K562 (cell line): ENCODE results near the gene SNX17. TPM values are rescaled to one million over a fixed set of nuclear protein-coding genes. Genes with fewer than 3 reads are reported as not detected.

ENCODE experiments used
- ATAC-seq: fragments of 200-7000 bp; cut with Tn5 transposase; 3 replicates; pipeline ENCODE4 v1.9.1; 2020; ENCODE audit warnings: moderate library complexity
- BruUV-seq: library from RNA; stranded (reverse); fragments of 400-500 nt; replicated peaks from 2 replicates; lab custom pipeline; 2021; lab: Mats Ljungman, UMichigan
- CTCF ChIA-PET: fragments of 300-600 bp; formaldehyde crosslinking; extraction: SDS; loops from one replicate; lab custom pipeline; 2021; ENCODE audit warnings: low intra/inter-chr PET ratio; lab: Yijun Ruan, JAX
- POLR2A ChIA-PET: fragments of 300-600, 350-650 bp; sonication (Branson Sonifier 250); formaldehyde crosslinking; extraction: SDS; loops from one replicate; lab custom pipeline; 2021; ENCODE audit warnings: antibody characterized with exemption, inconsistent platforms; lab: Yijun Ruan, JAX
- DNase-seq, 4 experiments: peaks; one replicate each; pipeline versions ENCODE4 v3.0.0 to v3.0.0-alpha.2; 2011 to 2018; ENCODE audit warnings: low spot score in 3 of 4, mixed read lengths in 3 of 4; ENCODE audit errors: extremely low read depth in 1 of 4
- FAIRE-seq: peaks from 2 replicates; lab custom pipeline; 2011; peaks lifted over from hg19 to GRCh38; lab: Jason Lieb, UNC
- H2AFZ ChIP-seq: 2 replicates; pipeline ENCODE4 v1.6.0; 2011; ENCODE audit warnings: low read depth, low read length, control low read depth, inconsistent platforms
- H3K27ac ChIP-seq: fragments of 200-600 bp; 3 replicates; pipeline ENCODE4 v1.8.0; 2011; ENCODE audit warnings: low read depth, mild to moderate bottlenecking, control low read depth, inconsistent platforms, low read length, moderate library complexity, mixed read lengths; ENCODE audit errors: extremely low read depth
- H3K27me3 ChIP-seq, 2 experiments: fragments of 300-600 bp in 1 of 2; 2 replicates in 1 of 2; 3 replicates in 1 of 2; pipeline versions ENCODE4 v1.6.0 to v1.8.0; 2011; ENCODE audit warnings: inconsistent platforms in 2 of 2, low read length in 2 of 2, mild to moderate bottlenecking in 1 of 2, mixed read lengths in 1 of 2, moderate library complexity in 1 of 2; ENCODE audit not compliant: control insufficient read depth in 2 of 2, insufficient read depth in 2 of 2
- H3K36me3 ChIP-seq: fragments of 300-600 bp; 3 replicates; pipeline ENCODE4 v1.8.0; 2011; ENCODE audit warnings: mild to moderate bottlenecking, low read length, inconsistent platforms; ENCODE audit not compliant: control insufficient read depth, insufficient read depth
- H3K4me1 ChIP-seq, 2 experiments: fragments of 200-600 bp in 1 of 2; replicated peaks in 1 of 2; 2 replicates in 1 of 2; 3 replicates in 1 of 2; pipeline versions ENCODE4 v1.5.1 to v1.8.0; 2011; ENCODE audit warnings: inconsistent platforms in 2 of 2, low read length in 2 of 2, mild to moderate bottlenecking in 1 of 2, mixed read lengths in 1 of 2, moderate library complexity in 1 of 2; ENCODE audit not compliant: control insufficient read depth in 2 of 2, insufficient read depth in 2 of 2
- H3K4me2 ChIP-seq: 2 replicates; pipeline ENCODE4 v1.6.1; 2011; ENCODE audit warnings: low read length, control low read depth, inconsistent platforms, mixed read lengths; ENCODE audit not compliant: insufficient read depth
- H3K4me3 ChIP-seq: fragments of 200-600 bp; sonication (generic), shearing (Covaris generic); 2 replicates; pipeline ENCODE4 v1.5.1; 2016; ENCODE audit warnings: control low read depth, inconsistent platforms
- H3K79me2 ChIP-seq: fragments of 200-600 bp; 3 replicates; pipeline ENCODE4 v1.8.0; 2011; ENCODE audit warnings: low read length, inconsistent platforms; ENCODE audit not compliant: control insufficient read depth, insufficient read depth
- H3K9ac ChIP-seq, 2 experiments: 2 replicates each; pipeline versions ENCODE4 v1.6.0 to v1.6.1; 2011; ENCODE audit warnings: low read depth in 2 of 2, low read length in 2 of 2, control low read depth in 1 of 2, inconsistent platforms in 1 of 2, mild to moderate bottlenecking in 1 of 2, mixed read lengths in 1 of 2; ENCODE audit not compliant: insufficient read depth in 1 of 2
- H3K9me1 ChIP-seq: one replicate; pipeline ENCODE4 v1.6.0; 2011; ENCODE audit warnings: inconsistent platforms, mild to moderate bottlenecking, low read length, moderate library complexity; ENCODE audit not compliant: control insufficient read depth, insufficient read depth
- H3K9me3 ChIP-seq: replicated peaks from 2 replicates; pipeline ENCODE4 v1.5.1; 2011; ENCODE audit warnings: low read depth, low read length, inconsistent platforms; ENCODE audit not compliant: control insufficient read depth, insufficient read depth
- H4K20me1 ChIP-seq: replicated peaks from 2 replicates; pipeline ENCODE4 v1.6.1; 2011; ENCODE audit warnings: low read length, inconsistent platforms, mixed read lengths; ENCODE audit not compliant: control insufficient read depth, insufficient read depth
- E2F1 ChIP-seq: sonication (generic); formaldehyde crosslinking; IDR thresholded peaks from 2 replicates; pipeline ENCODE4 v1.8.1; 2023; ENCODE audit warnings: mild to moderate bottlenecking, missing genetic modification reagents, moderate library complexity
- FOXJ3 ChIP-seq: sonication (generic); formaldehyde crosslinking; IDR thresholded peaks from 2 replicates; pipeline ENCODE4 v1.4.0; 2020; ENCODE audit warnings: mild to moderate bottlenecking, missing genetic modification reagents
- FOXP4 ChIP-seq: sonication (generic); formaldehyde crosslinking; IDR thresholded peaks from 2 replicates; pipeline ENCODE4 v1.8.0; 2022; ENCODE audit warnings: mild to moderate bottlenecking, missing genetic modification reagents, borderline replicate concordance
- HDAC1 ChIP-seq, 2 experiments: fragments of 450-650 bp; IDR thresholded peaks; 2 replicates each; pipeline ENCODE4 v1.6.1; 2016 to 2017; ENCODE audit warnings: inconsistent platforms in 1 of 2, mild to moderate bottlenecking in 1 of 2, moderate library complexity in 1 of 2
- JUND ChIP-seq, 2 experiments: IDR thresholded peaks; 2 replicates in 1 of 2; 3 replicates in 1 of 2; pipeline ENCODE4 v1.6.1; 2011; ENCODE audit warnings: borderline replicate concordance in 2 of 2, low read depth in 2 of 2, low read length in 2 of 2, improper control_type of control experiment in 1 of 2, missing biosample characterization in 1 of 2, missing genetic modification characterization in 1 of 2, missing genetic modification reagents in 1 of 2
- RBM22 ChIP-seq: fragments of 200-400 bp; formaldehyde crosslinking; IDR thresholded peaks from 2 replicates; pipeline ENCODE4 v1.6.1; 2018; ENCODE audit warnings: low read length, low read depth; ENCODE audit not compliant: poor library complexity, severe bottlenecking
- SLC30A9 ChIP-seq: fragments of 250-450 bp; sonication (Bioruptor Pico); IDR thresholded peaks from 2 replicates; pipeline ENCODE4 v1.8.0; 2022; ENCODE audit warnings: mild to moderate bottlenecking, moderate library complexity
- SMARCA4 ChIP-seq: fragments of 450-650 bp; IDR thresholded peaks from 2 replicates; pipeline ENCODE4 v1.6.1; 2016
- THAP7 ChIP-seq: fragments of 250-450 bp; sonication (Bioruptor Pico); IDR thresholded peaks from 2 replicates; pipeline ENCODE4 v1.5.0; 2021
- ZNF174 ChIP-seq: fragments of 250-450 bp; sonication (Bioruptor Pico); IDR thresholded peaks from 2 replicates; pipeline ENCODE4 v1.4.0; 2020; ENCODE audit warnings: mild to moderate bottlenecking
- ZZZ3 ChIP-seq: fragments of 450-650 bp; IDR thresholded peaks from 2 replicates; pipeline ENCODE4 v1.6.1; 2016; ENCODE audit warnings: antibody characterized with exemption, mild to moderate bottlenecking, moderate library complexity
- WGBS: fragments of 100-300 bp; shearing (Covaris generic); methylation state at CpG from one replicate; pipeline ENCODE4 v1.1.6; 2016; ENCODE audit warnings: low coverage, mixed read lengths; ENCODE audit not compliant: insufficient coverage; ENCODE audit errors: missing lambda C conversion rate; 5-methylcytosine and 5-hydroxymethylcytosine counted together
- in situ Hi-C: fragments of 300-500 bp; cut with MboI; formaldehyde crosslinking; loops from 4 replicates; pipeline ENCODE4 v1.15.0; 2018; ENCODE audit warnings: inconsistent platforms, mixed read lengths
- intact Hi-C: fragments of 100-400 bp; cut with micrococcal nuclease; formaldehyde crosslinking; loops from 2 replicates; pipeline ENCODE4 v1.14.2; 2022
- polyA plus RNA-seq, 8 experiments: library from polyadenylated mRNA; depleted of rRNA in 4 of 8; stranded (reverse) in 5 of 8; unstranded in 3 of 8; fragments of >200 nt; fragmentation: Nextera tagmentation in 2 of 8; fragmentation: Illumina TruSeq in 1 of 8; extraction: Ambion mirVana in 2 of 8; extraction: Trizol in 1 of 8; gene quantifications; 2 replicates each; pipeline versions ENCODE4 v1.2.1 to v1.2.3, GENCODE V29; 2011 to 2014; ENCODE audit warnings: inconsistent platforms in 1 of 8, missing spikeins in 1 of 8
- total RNA-seq, 7 experiments: library from RNA; depleted of rRNA in 6 of 7; stranded (reverse); fragments of >200 nt in 6 of 7; fragmentation: Illumina TruSeq in 2 of 7; extraction: Trizol in 2 of 7; gene quantifications; 2 replicates each; pipeline versions ENCODE4 v1.2.1 to v1.2.3, GENCODE V29; 2011 to 2021; ENCODE audit warnings: low replicate concordance in 1 of 7

SNX17 gene
- total and polyA plus RNA-seq, 9 of the 15 experiments (the other 6 are each of a cell fraction or from before 2014, with no cell fraction given): 3.0 to 75.7 (median 54.6) TPM

- TF ChIP-seq JUND (IDR thresholded peaks at IDR 0.05; ENCODE audit: borderline replicate concordance, low read depth, low read length) (no peak), JUND (tag; IDR thresholded peaks at IDR 0.05; ENCODE audit: borderline replicate concordance, low read depth, low read length) (no peak), E2F1 (CRISPR knock-in tag) (no peak), FOXP4 (CRISPR knock-in tag) (no peak), RBM22 (no peak), HDAC1 (IDR thresholded peaks at IDR 0.05) (no peak)
- TF ChIP-seq, all 486 proteins: peak for 2
Observed at GRCh38 chr2:27324720-27325119, 45.7 kb upstream of the SNX17 start (continued).

GRCh38 chr2:27335311-27335710, 35.1 kb upstream of the SNX17 start:
- POLR2A ChIA-PET: interaction anchor here (1.0 to 4.0 kb wide), 4 partner anchors 10 to 19 kb away, joined by 4 to 22 read pairs (median 4); partner anchors contain the start of gene MPV17

More at GRCh38 chr2:27335311-27335710, 35.1 kb upstream of the SNX17 start:
- Histone ChIP-seq H3K79me2 (no peaks in the 10 kb centered on the region), H3K4me1 (no peaks in the 10 kb centered on the region), H3K36me3 (peaks cover 75% of the 10 kb centered on the region), H3K9me3 (no peaks in the 10 kb centered on the region), H3K4me2 (no peak overlapping the region), H4K20me1 (no peaks in the 10 kb centered on the region), H3K4me3 (no peak overlapping the region), H3K27me3 (no peaks in the 10 kb centered on the region), H3K9me1 (no peaks in the 10 kb centered on the region), H3K9ac (peak overlapping the region in 1 of 2 experiments; percentile 48; a peak in 1 of 4 replicates), H2AFZ (no peak overlapping the region), H3K27ac (no peak overlapping the region; the same call in 2 of the 3 replicates)
- ATAC-seq (no peak), DNase-seq (no peak), FAIRE-seq (no peak)
- no TSS peak for BruUV-seq
- in situ Hi-C loops: no loop called here
- WGBS: 86% methylated on average over 3 of the region's 3 CpGs
- intact Hi-C loops: no loop called here
- TF ChIP-seq ZNF174 (no peak), FOXJ3 (CRISPR knock-in tag) (no peak), SLC30A9 (CRISPR knock-in tag) (no peak), THAP7 (no peak), ZZZ3 (no peak), SMARCA4 (no peak)
- CTCF ChIA-PET: no interaction called here
